Stimulated activated CD8-positive, alpha-beta memory T cell treated with anti-CD3 and anti-CD28 coated beads, Interleukin-12 subunit alpha, Interleukin-12 subunit beta, amount 100 ng/mL, for 1 hour (primary cell): ENCODE data around the gene KIF13A.
"Not testable (repeated sequence)": the region's sequence is repeated elsewhere in the genome, so short reads cannot be mapped to it uniquely, and the experiment has no call there.

Experiments
- DNase-seq: peaks from one replicate; pipeline ENCODE4 v3.0.0-alpha.2; 2020; ENCODE audit warnings: low read depth

Gene KIF13A

GRCh38 chr6:17987447-17987696 is at the start of gene KIF13A:
KIF13A (minus strand) TSS chr6:17987635; CDS start chr6:17987463, 172 bp downstream.
- no peak for DNase-seq

GRCh38 chr6:18036781-18037180 is 49.3 kb upstream of the KIF13A start:
- DNase-seq, result no peak

- DNase-seq, result no peak
Measured at GRCh38 chr6:18035330-18035854, 48.0 kb upstream of the KIF13A start.

GRCh38 chr6:18034798-18035202 is 47.4 kb upstream of the KIF13A start:
- DNase-seq, result no peak

GRCh38 chr6:18031680-18032256 is 44.3 kb upstream of the KIF13A start:
- DNase-seq, result no peak

GRCh38 chr6:18031189-18031588 is 43.8 kb upstream of the KIF13A start:
- DNase-seq, result no peak

GRCh38 chr6:18028332-18028731 is 40.9 kb upstream of the KIF13A start:
- no peak for DNase-seq

- DNase-seq, result no peak
Measured at GRCh38 chr6:18025596-18025995, 38.2 kb upstream of the KIF13A start.

- DNase-seq, result no peak
Measured at GRCh38 chr6:18024876-18025275, 37.4 kb upstream of the KIF13A start.

GRCh38 chr6:18023891-18024290 is 36.5 kb upstream of the KIF13A start:
- DNase-seq, result no peak

GRCh38 chr6:18022398-18023231 is 35.2 kb upstream of the KIF13A start:
- DNase-seq, result no peak

GRCh38 chr6:18021166-18021850 is 33.9 kb upstream of the KIF13A start:
- DNase-seq, result no peak

GRCh38 chr6:18020545-18020944 is 33.1 kb upstream of the KIF13A start:
- DNase-seq, result not testable (repeated sequence)

- DNase-seq, result no peak
Measured at GRCh38 chr6:18019539-18020534, 32.4 kb upstream of the KIF13A start.

GRCh38 chr6:18019133-18019532 is 31.7 kb upstream of the KIF13A start:
- not testable (repeated sequence) for DNase-seq

GRCh38 chr6:18016698-18017097 is 29.3 kb upstream of the KIF13A start:
- DNase-seq, result no peak

- DNase-seq, result no peak
Measured at GRCh38 chr6:18016133-18016532, 28.7 kb upstream of the KIF13A start.

- DNase-seq, result no peak
Measured at GRCh38 chr6:18011287-18011686, 23.9 kb upstream of the KIF13A start.

- not testable (repeated sequence) for DNase-seq
Measured at GRCh38 chr6:18010540-18010939, 23.1 kb upstream of the KIF13A start.

GRCh38 chr6:18004256-18004985 is 17.0 kb upstream of the KIF13A start:
- no peak for DNase-seq

GRCh38 chr6:17999425-17999824 is 12.0 kb upstream of the KIF13A start:
- DNase-seq, result no peak
